Neural cell (in vitro differentiated cells): ENCODE results near the gene WFDC12.

Experiments
- CTCF ChIP-seq: fragments of 450-650 bp; IDR thresholded peaks from 2 replicates; pipeline ENCODE4 v1.5.1; 2014; ENCODE audit warnings: antibody characterized with exemption, mild to moderate bottlenecking, moderate library complexity; ENCODE audit not compliant: poor library complexity, severe bottlenecking
- EP300 ChIP-seq: fragments of 450-650 bp; conservative IDR thresholded peaks from 2 replicates; pipeline ENCODE4 v1.6.1; 2014; ENCODE audit warnings: antibody characterized with exemption, mild to moderate bottlenecking, moderate library complexity; ENCODE audit not compliant: poor library complexity, severe bottlenecking
- RAD21 ChIP-seq: fragments of 450-650 bp; conservative IDR thresholded peaks from 2 replicates; pipeline ENCODE4 v1.6.1; 2014; ENCODE audit warnings: antibody characterized with exemption, mild to moderate bottlenecking, moderate library complexity
- REST ChIP-seq: IDR thresholded peaks from 2 replicates; pipeline ENCODE4 v1.6.1; 2012; ENCODE audit warnings: borderline replicate concordance

- TF ChIP-seq REST = no peak
- no peak for TF ChIP-seq CTCF
- TF ChIP-seq RAD21 = no peak
- no peak for TF ChIP-seq EP300
These were observed 6.7 kb downstream of the WFDC12 start for GRCh38 chr20:45117581-45117980.
